SK-N-SH treated with all-trans-retinoic acid at 6 μM for 48 hours (cell line): ENCODE data around the gene CTXN2.

ENCODE experiments used
- ATAC-seq: fragments of 200-7000 bp; cut with Tn5 transposase; 3 replicates; pipeline ENCODE4 v1.9.1; 2020; ENCODE audit warnings: mild to moderate bottlenecking, moderate library complexity
- ARNTL ChIP-seq: fragments of 450-650 bp; formaldehyde crosslinking; IDR thresholded peaks from 2 replicates; pipeline ENCODE4 v1.5.0; 2020; ENCODE audit warnings: low read depth, mild to moderate bottlenecking, moderate library complexity, borderline replicate concordance
- CSDC2 ChIP-seq: fragments of 250-450 bp; sonication (Bioruptor Pico); IDR thresholded peaks from 2 replicates; pipeline ENCODE4 v1.5.0; 2020; ENCODE audit warnings: mild to moderate bottlenecking, moderate library complexity
- ESRRG ChIP-seq: fragments of 250-450 bp; sonication (Bioruptor Pico); IDR thresholded peaks from 2 replicates; pipeline ENCODE4 v1.6.1; 2021; ENCODE audit warnings: mild to moderate bottlenecking
- GLIS3 ChIP-seq: fragments of 250-450 bp; sonication (Bioruptor Pico); IDR thresholded peaks from 2 replicates; pipeline ENCODE4 v1.5.0; 2020; ENCODE audit warnings: mild to moderate bottlenecking, moderate library complexity
- ISL1 ChIP-seq: fragments of 250-450 bp; sonication (Bioruptor Pico); IDR thresholded peaks from 2 replicates; pipeline ENCODE4 v2.1.2; 2022; ENCODE audit warnings: mild to moderate bottlenecking, moderate library complexity
- OSR1 ChIP-seq: fragments of 250-450 bp; sonication (Bioruptor Pico); IDR thresholded peaks from 2 replicates; pipeline ENCODE4 v1.8.0; 2022; ENCODE audit warnings: moderate library complexity, mild to moderate bottlenecking, inconsistent platforms
- PPARA ChIP-seq: fragments of 250-450 bp; sonication (Bioruptor Pico); IDR thresholded peaks from 2 replicates; pipeline ENCODE4 v1.5.0; 2020; ENCODE audit warnings: mild to moderate bottlenecking, borderline replicate concordance
- RARB ChIP-seq: fragments of 250-450 bp; sonication (Bioruptor Pico); IDR thresholded peaks from 2 replicates; pipeline ENCODE4 v1.8.0; 2021; ENCODE audit warnings: mild to moderate bottlenecking, moderate library complexity
- SNAI2 ChIP-seq: fragments of 250-450 bp; sonication (Bioruptor Pico); IDR thresholded peaks from 2 replicates; pipeline ENCODE4 v1.5.0; 2020; ENCODE audit warnings: mild to moderate bottlenecking, moderate library complexity
- TOX ChIP-seq: fragments of 250-450 bp; sonication (Bioruptor Pico); IDR thresholded peaks from 2 replicates; pipeline ENCODE4 v1.8.0; 2021; ENCODE audit warnings: mild to moderate bottlenecking, moderate library complexity, borderline replicate concordance
- ZFP3 ChIP-seq: fragments of 250-450 bp; sonication (Bioruptor Pico); IDR thresholded peaks from 2 replicates; pipeline ENCODE4 v1.5.0; 2020; ENCODE audit warnings: mild to moderate bottlenecking, moderate library complexity
- ZNF565 ChIP-seq: fragments of 450-650 bp; formaldehyde crosslinking; conservative IDR thresholded peaks from 2 replicates; pipeline ENCODE4 v1.5.0; 2020; ENCODE audit warnings: low read depth, mild to moderate bottlenecking, moderate library complexity
- ZNF70 ChIP-seq: fragments of 450-650 bp; formaldehyde crosslinking; IDR thresholded peaks from 2 replicates; pipeline ENCODE4 v1.5.0; 2020; ENCODE audit warnings: mild to moderate bottlenecking, moderate library complexity
- ZNF8 ChIP-seq: fragments of 450-650 bp; formaldehyde crosslinking; IDR thresholded peaks from 2 replicates; pipeline ENCODE4 v1.5.0; 2020; ENCODE audit warnings: mild to moderate bottlenecking, moderate library complexity
- TF ChIP-seq, protein P1 (sequence below): fragments of 250-450 bp; sonication (Bioruptor Pico); IDR thresholded peaks from 2 replicates; pipeline ENCODE4 v1.5.1; 2021; ENCODE audit warnings: mild to moderate bottlenecking, moderate library complexity
- TF ChIP-seq, protein P2 (sequence below): fragments of 250-450 bp; sonication (Bioruptor Pico); IDR thresholded peaks from 2 replicates; pipeline ENCODE4 v1.8.0; 2020; ENCODE audit warnings: mild to moderate bottlenecking, moderate library complexity, borderline replicate concordance
- TF ChIP-seq, protein P3 (sequence below): fragments of 250-450 bp; sonication (Bioruptor Pico); IDR thresholded peaks from 2 replicates; pipeline ENCODE4 v1.5.0; 2020; ENCODE audit warnings: mild to moderate bottlenecking, moderate library complexity
- TF ChIP-seq, protein P4 (sequence below): fragments of 250-450 bp; sonication (Bioruptor Pico); IDR thresholded peaks from 2 replicates; pipeline ENCODE4 v1.5.1; 2020; ENCODE audit warnings: low read depth, mild to moderate bottlenecking, moderate library complexity
- TF ChIP-seq, protein P5 (sequence below): fragments of 250-450 bp; sonication (Bioruptor Pico); IDR thresholded peaks from 2 replicates; pipeline ENCODE4 v1.8.0; 2021; ENCODE audit warnings: low read depth, mild to moderate bottlenecking, moderate library complexity, borderline replicate concordance

CTXN2 gene

DNA sequence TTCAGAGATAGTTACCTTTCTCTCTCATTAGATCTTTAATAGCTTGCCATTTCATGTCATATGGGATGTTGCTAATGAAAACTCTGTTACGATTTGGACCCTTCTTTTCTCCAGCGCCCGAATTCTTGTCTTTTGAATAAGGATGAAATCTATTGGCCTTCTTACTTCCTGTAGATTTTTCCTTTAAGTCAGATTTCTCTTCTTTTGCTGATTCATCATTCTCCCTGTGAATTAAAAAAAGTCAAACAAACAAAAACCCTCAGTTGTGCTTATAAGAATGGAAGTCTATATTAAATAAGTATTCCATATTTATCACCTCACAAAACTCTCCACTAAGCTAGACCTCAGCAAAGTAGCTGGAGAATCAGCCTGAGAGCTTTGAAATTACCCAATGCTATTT lies 22.8 kb upstream of the CTXN2 start (continued):
- TF ChIP-seq, protein P1, sequence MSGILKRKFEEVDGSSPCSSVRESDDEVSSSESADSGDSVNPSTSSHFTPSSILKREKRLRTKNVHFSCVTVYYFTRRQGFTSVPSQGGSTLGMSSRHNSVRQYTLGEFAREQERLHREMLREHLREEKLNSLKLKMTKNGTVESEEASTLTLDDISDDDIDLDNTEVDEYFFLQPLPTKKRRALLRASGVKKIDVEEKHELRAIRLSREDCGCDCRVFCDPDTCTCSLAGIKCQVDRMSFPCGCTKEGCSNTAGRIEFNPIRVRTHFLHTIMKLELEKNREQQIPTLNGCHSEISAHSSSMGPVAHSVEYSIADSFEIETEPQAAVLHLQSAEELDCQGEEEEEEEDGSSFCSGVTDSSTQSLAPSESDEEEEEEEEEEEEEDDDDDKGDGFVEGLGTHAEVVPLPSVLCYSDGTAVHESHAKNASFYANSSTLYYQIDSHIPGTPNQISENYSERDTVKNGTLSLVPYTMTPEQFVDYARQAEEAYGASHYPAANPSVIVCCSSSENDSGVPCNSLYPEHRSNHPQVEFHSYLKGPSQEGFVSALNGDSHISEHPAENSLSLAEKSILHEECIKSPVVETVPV = no peak
- no peak for TF ChIP-seq ISL1 (CRISPR knock-in tag)

DNA sequence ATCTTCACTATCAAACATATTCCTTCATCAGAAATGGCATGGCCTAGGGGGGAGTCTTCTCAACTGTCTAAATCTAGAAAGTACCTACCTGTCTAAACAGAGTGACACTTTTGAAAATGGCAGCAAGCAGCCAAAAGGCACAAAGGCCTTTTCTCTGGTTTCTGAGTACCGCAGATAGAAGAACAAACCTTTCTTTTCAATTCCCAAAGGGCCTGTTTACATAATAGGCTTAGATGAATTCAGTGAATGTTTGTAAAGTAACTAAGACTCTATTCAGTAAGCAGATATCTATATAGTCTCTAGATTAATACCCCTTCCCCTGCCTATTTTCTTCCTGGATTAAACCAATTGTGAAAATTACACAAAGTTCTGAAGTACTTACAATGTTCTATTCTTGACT lies 20.5 kb upstream of the CTXN2 start:
- TF ChIP-seq ZNF8 (CRISPR knock-in tag) (no peak), ZFP3 (no peak), GLIS3 (CRISPR knock-in tag) (no peak), PPARA (CRISPR knock-in tag) (no peak), CSDC2 (CRISPR knock-in tag) (no peak), TOX (no peak), SNAI2 (CRISPR knock-in tag) (no peak), ISL1 (CRISPR knock-in tag) (no peak)
- TF ChIP-seq, protein P2, sequence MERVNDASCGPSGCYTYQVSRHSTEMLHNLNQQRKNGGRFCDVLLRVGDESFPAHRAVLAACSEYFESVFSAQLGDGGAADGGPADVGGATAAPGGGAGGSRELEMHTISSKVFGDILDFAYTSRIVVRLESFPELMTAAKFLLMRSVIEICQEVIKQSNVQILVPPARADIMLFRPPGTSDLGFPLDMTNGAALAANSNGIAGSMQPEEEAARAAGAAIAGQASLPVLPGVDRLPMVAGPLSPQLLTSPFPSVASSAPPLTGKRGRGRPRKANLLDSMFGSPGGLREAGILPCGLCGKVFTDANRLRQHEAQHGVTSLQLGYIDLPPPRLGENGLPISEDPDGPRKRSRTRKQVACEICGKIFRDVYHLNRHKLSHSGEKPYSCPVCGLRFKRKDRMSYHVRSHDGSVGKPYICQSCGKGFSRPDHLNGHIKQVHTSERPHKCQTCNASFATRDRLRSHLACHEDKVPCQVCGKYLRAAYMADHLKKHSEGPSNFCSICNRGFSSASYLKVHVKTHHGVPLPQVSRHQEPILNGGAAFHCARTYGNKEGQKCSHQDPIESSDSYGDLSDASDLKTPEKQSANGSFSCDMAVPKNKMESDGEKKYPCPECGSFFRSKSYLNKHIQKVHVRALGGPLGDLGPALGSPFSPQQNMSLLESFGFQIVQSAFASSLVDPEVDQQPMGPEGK (CRISPR knock-in tag) = no peak
- ATAC-seq = no peak

DNA sequence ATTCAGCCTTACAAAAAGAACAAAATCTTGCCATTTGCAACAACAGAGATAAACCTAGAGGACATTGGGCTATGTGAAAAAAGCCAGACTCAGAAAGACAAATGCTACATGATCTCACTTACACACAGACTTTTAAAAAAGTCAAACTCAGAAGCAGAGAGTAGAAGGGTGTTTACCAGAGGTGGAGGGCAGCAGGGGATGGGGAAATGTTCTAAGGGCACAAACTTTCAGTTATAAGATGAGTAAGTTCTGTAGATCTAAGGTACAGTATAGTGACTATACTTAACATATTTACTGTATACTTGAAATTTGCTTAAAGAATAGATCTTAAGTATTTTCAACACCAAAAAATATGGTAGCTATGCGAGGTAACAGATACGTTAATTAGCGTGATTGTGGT lies 16.3 kb upstream of the CTXN2 start:
- ATAC-seq = no peak

DNA sequence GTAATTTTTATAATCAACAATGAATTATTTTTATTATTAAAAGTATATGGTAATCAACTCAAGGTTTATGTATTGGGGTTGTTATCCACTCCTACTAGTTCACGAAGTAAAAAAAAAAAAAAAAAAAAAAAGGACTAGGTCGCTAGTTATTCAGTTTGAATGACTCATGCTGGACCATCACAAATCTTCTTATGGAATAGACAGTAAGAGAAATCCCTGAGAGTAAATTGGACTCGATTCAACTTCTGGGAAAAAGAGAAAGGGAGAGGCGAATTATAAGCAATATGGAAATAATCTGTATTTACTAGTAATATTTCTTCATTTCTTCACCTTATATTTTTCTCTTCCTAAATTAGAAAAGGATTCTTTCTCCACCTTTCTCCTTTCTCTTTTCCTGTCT lies 15.4 kb upstream of the CTXN2 start:
- ATAC-seq = no peak
- TF ChIP-seq ZNF565 (CRISPR knock-in tag) (no peak), GLIS3 (CRISPR knock-in tag) (no peak), ZNF8 (CRISPR knock-in tag) (no peak), ESRRG (no peak), RARB (CRISPR knock-in tag) (no peak), TOX (no peak), ARNTL (no peak), CSDC2 (CRISPR knock-in tag) (no peak), ZNF70 (no peak), ZFP3 (no peak), OSR1 (CRISPR knock-in tag) (no peak)
- TF ChIP-seq, protein P3, sequence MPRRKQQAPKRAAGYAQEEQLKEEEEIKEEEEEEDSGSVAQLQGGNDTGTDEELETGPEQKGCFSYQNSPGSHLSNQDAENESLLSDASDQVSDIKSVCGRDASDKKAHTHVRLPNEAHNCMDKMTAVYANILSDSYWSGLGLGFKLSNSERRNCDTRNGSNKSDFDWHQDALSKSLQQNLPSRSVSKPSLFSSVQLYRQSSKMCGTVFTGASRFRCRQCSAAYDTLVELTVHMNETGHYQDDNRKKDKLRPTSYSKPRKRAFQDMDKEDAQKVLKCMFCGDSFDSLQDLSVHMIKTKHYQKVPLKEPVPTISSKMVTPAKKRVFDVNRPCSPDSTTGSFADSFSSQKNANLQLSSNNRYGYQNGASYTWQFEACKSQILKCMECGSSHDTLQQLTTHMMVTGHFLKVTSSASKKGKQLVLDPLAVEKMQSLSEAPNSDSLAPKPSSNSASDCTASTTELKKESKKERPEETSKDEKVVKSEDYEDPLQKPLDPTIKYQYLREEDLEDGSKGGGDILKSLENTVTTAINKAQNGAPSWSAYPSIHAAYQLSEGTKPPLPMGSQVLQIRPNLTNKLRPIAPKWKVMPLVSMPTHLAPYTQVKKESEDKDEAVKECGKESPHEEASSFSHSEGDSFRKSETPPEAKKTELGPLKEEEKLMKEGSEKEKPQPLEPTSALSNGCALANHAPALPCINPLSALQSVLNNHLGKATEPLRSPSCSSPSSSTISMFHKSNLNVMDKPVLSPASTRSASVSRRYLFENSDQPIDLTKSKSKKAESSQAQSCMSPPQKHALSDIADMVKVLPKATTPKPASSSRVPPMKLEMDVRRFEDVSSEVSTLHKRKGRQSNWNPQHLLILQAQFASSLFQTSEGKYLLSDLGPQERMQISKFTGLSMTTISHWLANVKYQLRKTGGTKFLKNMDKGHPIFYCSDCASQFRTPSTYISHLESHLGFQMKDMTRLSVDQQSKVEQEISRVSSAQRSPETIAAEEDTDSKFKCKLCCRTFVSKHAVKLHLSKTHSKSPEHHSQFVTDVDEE = no peak
- TF ChIP-seq, protein P1 = no peak
- TF ChIP-seq, protein P2 (CRISPR knock-in tag) = no peak

More for the DNA sequence above, 16.3 kb upstream of the CTXN2 start:
- TF ChIP-seq, protein P4, sequence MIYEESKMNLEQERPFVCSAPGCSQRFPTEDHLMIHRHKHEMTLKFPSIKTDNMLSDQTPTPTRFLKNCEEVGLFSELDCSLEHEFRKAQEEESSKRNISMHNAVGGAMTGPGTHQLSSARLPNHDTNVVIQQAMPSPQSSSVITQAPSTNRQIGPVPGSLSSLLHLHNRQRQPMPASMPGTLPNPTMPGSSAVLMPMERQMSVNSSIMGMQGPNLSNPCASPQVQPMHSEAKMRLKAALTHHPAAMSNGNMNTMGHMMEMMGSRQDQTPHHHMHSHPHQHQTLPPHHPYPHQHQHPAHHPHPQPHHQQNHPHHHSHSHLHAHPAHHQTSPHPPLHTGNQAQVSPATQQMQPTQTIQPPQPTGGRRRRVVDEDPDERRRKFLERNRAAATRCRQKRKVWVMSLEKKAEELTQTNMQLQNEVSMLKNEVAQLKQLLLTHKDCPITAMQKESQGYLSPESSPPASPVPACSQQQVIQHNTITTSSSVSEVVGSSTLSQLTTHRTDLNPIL (CRISPR knock-in tag) = no peak
- TF ChIP-seq ZNF8 (CRISPR knock-in tag) (no peak), SNAI2 (CRISPR knock-in tag) (no peak), CSDC2 (CRISPR knock-in tag) (no peak)
- TF ChIP-seq, protein P5, sequence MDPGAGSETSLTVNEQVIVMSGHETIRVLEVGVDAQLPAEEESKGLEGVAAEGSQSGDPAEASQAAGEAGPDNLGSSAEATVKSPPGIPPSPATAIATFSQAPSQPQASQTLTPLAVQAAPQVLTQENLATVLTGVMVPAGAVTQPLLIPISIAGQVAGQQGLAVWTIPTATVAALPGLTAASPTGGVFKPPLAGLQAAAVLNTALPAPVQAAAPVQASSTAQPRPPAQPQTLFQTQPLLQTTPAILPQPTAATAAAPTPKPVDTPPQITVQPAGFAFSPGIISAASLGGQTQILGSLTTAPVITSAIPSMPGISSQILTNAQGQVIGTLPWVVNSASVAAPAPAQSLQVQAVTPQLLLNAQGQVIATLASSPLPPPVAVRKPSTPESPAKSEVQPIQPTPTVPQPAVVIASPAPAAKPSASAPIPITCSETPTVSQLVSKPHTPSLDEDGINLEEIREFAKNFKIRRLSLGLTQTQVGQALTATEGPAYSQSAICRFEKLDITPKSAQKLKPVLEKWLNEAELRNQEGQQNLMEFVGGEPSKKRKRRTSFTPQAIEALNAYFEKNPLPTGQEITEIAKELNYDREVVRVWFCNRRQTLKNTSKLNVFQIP (CRISPR knock-in tag) = no peak
- TF ChIP-seq, protein P2 (CRISPR knock-in tag) = no peak
